ENCODE data around the gene CADPS2.

Gene CADPS2

GRCh38 chr7:122886357-122887081 is at the start of gene CADPS2:
TSS of gene CADPS2 (minus strand) at chr7:122886460. CDS start at chr7:122886337, 123 bp downstream.
- DNase-seq (ENCODE audit: low spot score), result peak; percentile 94

- no peak for DNase-seq (ENCODE audit: low spot score)
Measured at GRCh38 chr7:122935620-122936019, 49.4 kb upstream of the CADPS2 start.

DNA sequence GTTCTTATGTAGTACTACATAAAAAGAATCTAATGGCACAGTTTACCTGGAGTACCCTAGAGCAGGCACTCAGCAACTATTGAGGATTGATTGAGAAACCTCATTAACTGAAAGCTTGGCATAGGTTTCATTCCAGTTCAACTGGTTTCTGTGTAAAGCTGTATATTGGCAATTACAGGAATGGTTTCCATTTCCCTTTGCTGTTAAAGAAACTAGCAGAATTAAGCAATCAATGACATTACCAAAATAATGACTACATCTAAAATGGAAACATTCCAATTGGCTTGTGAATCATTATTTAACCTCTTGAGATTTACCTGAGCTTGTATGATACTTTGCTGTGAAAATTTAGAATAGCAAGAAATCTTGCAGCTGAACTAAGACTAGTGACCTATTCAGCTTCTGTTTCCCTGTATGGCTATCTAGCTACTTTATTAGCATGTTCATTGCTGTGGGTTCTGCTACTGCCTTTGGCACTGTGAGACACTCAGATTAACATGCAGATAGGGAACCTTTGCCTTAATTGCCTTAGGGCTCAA is 33.5 kb upstream of the CADPS2 start:
- DNase-seq (ENCODE audit: low spot score), result no peak

GRCh38 chr7:122914812-122915211 is 28.6 kb upstream of the CADPS2 start:
- DNase-seq (ENCODE audit: low spot score), result no peak

- no peak for DNase-seq (ENCODE audit: low spot score)
Measured at GRCh38 chr7:122913608-122914007, 27.3 kb upstream of the CADPS2 start.

GRCh38 chr7:122902751-122903495 is 16.7 kb upstream of the CADPS2 start:
- no peak for DNase-seq (ENCODE audit: low spot score)

- no peak for DNase-seq (ENCODE audit: low spot score)
Measured at GRCh38 chr7:122901250-122901649, 15.0 kb upstream of the CADPS2 start.

- DNase-seq (ENCODE audit: low spot score), result no peak
Measured at GRCh38 chr7:122896509-122896908, 10.2 kb upstream of the CADPS2 start.

DNA sequence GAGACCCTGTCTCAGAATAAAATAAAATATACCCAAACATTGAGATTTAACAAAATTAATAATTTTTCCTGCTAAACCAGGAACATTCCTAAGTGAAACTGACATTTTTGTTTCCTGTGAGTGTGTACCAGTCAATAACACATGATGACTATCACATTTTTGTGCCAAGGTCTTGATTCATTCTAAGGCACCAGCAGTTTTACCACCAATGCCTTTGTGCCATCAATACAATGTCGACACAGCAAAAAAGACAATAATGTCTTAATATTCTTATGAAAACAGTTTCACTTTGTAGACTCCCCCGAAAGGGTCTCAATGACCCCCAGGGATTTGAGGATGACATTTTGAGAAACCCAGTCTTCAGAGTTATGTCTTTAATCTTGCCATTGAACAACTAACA is 7.2 kb upstream of the CADPS2 start:
- DNase-seq (ENCODE audit: low spot score), result no peak

- no peak for DNase-seq (ENCODE audit: low spot score)
Measured at GRCh38 chr7:122889116-122889515, 2.9 kb upstream of the CADPS2 start.

DNA sequence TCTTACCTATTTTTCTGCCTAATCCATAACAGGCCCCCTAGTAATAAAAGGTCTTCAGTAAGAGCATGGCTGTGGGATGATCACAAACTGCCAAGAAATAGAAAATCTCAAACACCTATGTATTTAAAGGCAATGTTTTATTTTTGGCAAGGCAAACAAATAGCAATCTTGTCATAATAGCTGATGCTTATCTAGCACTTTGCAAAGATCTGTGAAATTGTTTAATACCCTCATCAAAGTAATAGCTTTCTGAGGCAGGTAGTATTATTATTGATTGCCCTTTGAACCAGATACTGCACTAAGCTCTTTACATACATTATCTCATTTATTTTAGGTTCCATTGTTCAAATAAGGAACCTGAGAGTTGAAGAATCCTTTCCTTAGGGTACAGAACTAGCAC is 1.6 kb upstream of the CADPS2 start:
- no peak for DNase-seq (ENCODE audit: low spot score)

GRCh38 chr7:122887198-122887597 is 938 bp upstream of the CADPS2 start:
- peak; percentile 58 for DNase-seq (ENCODE audit: low spot score)

DNA sequence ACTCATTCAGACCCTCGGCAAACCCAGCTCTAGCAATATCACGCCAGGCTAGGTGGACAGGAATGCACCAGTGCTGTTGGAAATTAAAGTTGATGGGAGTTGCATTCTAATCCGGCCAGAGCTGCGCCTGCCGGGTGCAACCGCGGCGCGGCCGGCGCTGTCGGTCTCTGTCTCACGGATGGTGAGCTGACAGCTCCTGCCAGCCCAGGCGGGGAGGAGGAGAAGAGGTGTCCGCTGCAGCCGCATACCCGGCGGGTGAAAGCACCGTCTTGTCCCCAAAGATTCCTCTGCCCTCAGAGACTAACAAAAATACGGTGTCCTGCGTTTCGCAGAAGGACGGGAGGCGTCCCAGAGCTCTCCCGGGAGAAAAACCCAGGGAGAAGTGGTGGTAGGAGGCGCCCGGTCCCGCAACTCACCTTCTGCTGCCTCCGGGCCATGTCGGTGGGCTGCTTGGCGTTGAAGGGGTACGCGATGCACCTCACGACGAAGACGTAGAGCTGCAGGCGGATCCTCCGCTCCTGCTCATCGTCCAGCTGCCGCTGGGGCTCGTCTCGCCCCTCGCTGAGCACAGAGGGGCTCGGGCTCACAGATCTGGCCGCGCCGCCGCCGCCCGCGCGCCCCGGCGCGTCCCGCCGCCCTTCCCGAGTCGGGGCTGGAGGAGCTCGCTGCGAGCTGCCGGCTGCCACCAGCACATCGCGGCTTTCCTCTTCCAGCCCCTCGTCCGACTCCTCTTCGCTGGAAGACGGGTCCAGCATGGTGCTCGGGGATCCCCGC is 490 bp downstream of the CADPS2 start:
- peak; percentile 70 for DNase-seq (ENCODE audit: low spot score)

- DNase-seq (ENCODE audit: low spot score), result no peak
Measured at GRCh38 chr7:122884186-122884585, 2.1 kb downstream of the CADPS2 start.

DNA sequence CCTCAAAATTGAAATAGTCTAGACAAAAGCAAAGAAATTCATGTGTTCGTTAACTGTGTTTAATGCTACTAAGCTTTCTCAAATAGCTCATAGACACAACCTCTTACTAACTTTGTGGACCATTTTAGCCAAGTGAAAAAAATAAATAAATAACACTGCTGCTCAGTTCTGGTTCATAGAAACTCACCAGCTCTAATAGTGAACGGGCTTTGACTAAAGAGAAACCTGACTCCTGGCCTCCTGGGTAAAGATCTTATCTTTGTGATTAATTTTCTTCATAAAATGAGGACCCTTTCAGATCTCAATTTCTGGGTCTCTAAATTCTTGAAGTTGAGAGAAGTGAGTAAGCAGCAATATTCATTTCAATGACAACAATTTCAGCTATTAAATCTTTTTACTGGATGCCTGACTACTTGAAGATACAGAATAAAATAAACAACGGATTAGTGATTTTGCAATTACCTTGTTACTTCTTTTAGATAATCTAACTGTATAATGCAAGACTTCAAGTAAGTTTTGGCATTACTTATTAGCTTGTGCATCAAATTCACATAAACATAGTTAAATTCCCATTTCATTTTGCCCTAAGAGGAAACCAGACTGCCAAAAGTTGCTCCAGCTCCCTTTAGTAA is 3.1 kb downstream of the CADPS2 start:
- no peak for DNase-seq (ENCODE audit: low spot score)

- DNase-seq (ENCODE audit: low spot score), result no peak
Measured at GRCh38 chr7:122881324-122881723, 4.9 kb downstream of the CADPS2 start.

- no peak for DNase-seq (ENCODE audit: low spot score)
Measured at GRCh38 chr7:122869260-122869659, 17.0 kb downstream of the CADPS2 start.

- no peak for DNase-seq (ENCODE audit: low spot score)
Measured at GRCh38 chr7:122867471-122867980, 18.7 kb downstream of the CADPS2 start.

GRCh38 chr7:122864838-122865237 is 21.4 kb downstream of the CADPS2 start:
- DNase-seq (ENCODE audit: low spot score), result no peak

DNA sequence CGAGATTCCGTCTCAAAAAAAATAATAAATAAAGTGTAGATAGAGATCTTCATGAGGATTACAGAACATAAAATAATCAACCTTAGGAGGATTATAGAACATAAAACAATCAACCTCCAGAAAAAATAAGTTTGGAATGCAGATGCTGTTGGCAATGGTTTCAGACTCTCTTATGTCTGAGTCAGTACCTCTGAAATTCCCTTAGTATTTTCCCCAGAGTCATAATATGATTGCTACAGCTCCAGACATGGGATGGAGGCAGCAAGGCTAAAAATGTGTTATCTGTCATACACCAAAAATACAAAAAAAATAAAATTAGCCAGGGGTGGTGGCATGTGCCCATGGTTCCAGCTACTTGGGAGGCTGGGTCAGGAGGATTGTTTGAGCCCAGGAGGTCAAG is 22.2 kb downstream of the CADPS2 start:
- peak; percentile 7 for DNase-seq (ENCODE audit: low spot score)

DNA sequence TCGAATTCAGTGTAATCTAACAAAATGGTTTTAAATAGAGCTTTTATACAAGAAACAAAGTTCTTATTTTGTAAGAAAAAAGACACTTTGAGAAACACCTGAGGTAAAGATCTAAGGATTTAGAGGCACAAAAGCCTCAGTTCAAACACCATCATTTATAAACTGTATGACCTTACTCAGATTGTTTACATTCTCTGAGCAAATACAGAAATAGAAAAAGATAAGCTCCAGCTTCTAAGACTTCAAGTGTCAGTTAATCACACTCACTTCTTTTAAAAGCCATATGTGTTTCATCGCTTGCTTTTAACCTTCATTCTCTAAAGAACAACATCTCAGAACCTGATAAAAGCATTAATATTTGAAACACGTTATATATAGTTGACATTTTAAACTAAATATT is 27.9 kb downstream of the CADPS2 start:
- no peak for DNase-seq (ENCODE audit: low spot score)

GRCh38 chr7:122850528-122850927 is 35.7 kb downstream of the CADPS2 start:
- no peak for DNase-seq (ENCODE audit: low spot score)

Measured in GM03348 (cell line).